H9 (cell line): ENCODE data around the gene GXYLT2. TPM values are rescaled to one million over a fixed set of nuclear protein-coding genes. Genes with fewer than 3 reads are reported as not detected.

Source experiments
- DNase-seq: peaks from one replicate; pipeline ENCODE4 v3.0.0-alpha.2; 2017
- H2AFZ ChIP-seq: one replicate; pipeline ENCODE4 v1.6.1; 2013; ENCODE audit warnings: mild to moderate bottlenecking, low read length, control low read depth, moderate library complexity
- H2AK5ac ChIP-seq: 2 replicates; pipeline ENCODE4 v1.6.1; 2013; ENCODE audit warnings: low read length, control low read depth, mixed read lengths; ENCODE audit not compliant: insufficient read length
- H2BK120ac ChIP-seq: one replicate; pipeline ENCODE4 v1.6.1; 2013; ENCODE audit warnings: low read depth, mild to moderate bottlenecking, low read length, control low read depth, inconsistent platforms; ENCODE audit not compliant: poor library complexity, severe bottlenecking
- H2BK12ac ChIP-seq: 2 replicates; pipeline ENCODE4 v1.6.1; 2013; ENCODE audit warnings: low read length, control low read depth, mixed read lengths, low read depth; ENCODE audit not compliant: insufficient read length
- H2BK15ac ChIP-seq: 2 replicates; pipeline ENCODE4 v1.6.1; 2013; ENCODE audit warnings: low read depth, low read length, control low read depth
- H2BK20ac ChIP-seq: one replicate; pipeline ENCODE4 v1.6.1; 2013; ENCODE audit warnings: low read depth, mild to moderate bottlenecking, low read length, control low read depth, inconsistent platforms; ENCODE audit not compliant: poor library complexity, severe bottlenecking
- H2BK5ac ChIP-seq: 2 replicates; pipeline ENCODE4 v1.6.1; 2013; ENCODE audit warnings: low read length, control low read depth, mixed read lengths; ENCODE audit not compliant: insufficient read length
- H3K14ac ChIP-seq: 2 replicates; pipeline ENCODE4 v1.6.1; 2013; ENCODE audit warnings: low read length, control low read depth; ENCODE audit not compliant: insufficient read depth
- H3K18ac ChIP-seq: 2 replicates; pipeline ENCODE4 v1.6.1; 2013; ENCODE audit warnings: low read depth, mild to moderate bottlenecking, mixed read lengths, low read length, control low read depth; ENCODE audit not compliant: insufficient read length
- H3K23ac ChIP-seq: 2 replicates; pipeline ENCODE4 v1.6.1; 2013; ENCODE audit warnings: low read length, control low read depth, mixed read lengths, low read depth; ENCODE audit not compliant: insufficient read length
- H3K23me2 ChIP-seq: 2 replicates; pipeline ENCODE4 v1.6.1; 2013; ENCODE audit warnings: low read depth, mild to moderate bottlenecking, mixed read lengths, low read length, control low read depth; ENCODE audit not compliant: insufficient read length, poor library complexity, severe bottlenecking
- H3K27ac ChIP-seq: 2 replicates; pipeline ENCODE4 v1.5.1; 2013; ENCODE audit warnings: low read length, control low read depth, mixed read lengths, low read depth; ENCODE audit not compliant: insufficient read length
- H3K27me3 ChIP-seq: 2 replicates; pipeline ENCODE4 v1.6.1; 2013; ENCODE audit warnings: low read length, control low read depth, inconsistent platforms; ENCODE audit not compliant: insufficient read depth
- H3K4ac ChIP-seq: 2 replicates; pipeline ENCODE4 v1.6.1; 2013; ENCODE audit warnings: low read depth, mild to moderate bottlenecking, control low read depth, inconsistent platforms, low read length, moderate library complexity
- H3K4me1 ChIP-seq: 2 replicates; pipeline ENCODE4 v1.6.1; 2013; ENCODE audit warnings: low read length, control low read depth, inconsistent platforms; ENCODE audit not compliant: insufficient read depth
- H3K4me2 ChIP-seq: 2 replicates; pipeline ENCODE4 v1.6.1; 2013; ENCODE audit warnings: low read length, control low read depth, mixed read lengths; ENCODE audit not compliant: insufficient read length, insufficient read depth
- H3K56ac ChIP-seq: 2 replicates; pipeline ENCODE4 v1.6.1; 2013; ENCODE audit warnings: low read depth, mild to moderate bottlenecking, mixed read lengths, low read length, control low read depth; ENCODE audit not compliant: insufficient read length
- H3K79me1 ChIP-seq: 2 replicates; pipeline ENCODE4 v1.6.1; 2013; ENCODE audit warnings: low read depth, mild to moderate bottlenecking, moderate library complexity, low read length, control low read depth, inconsistent platforms; ENCODE audit not compliant: insufficient read depth, poor library complexity, severe bottlenecking
- H3K79me2 ChIP-seq: 2 replicates; pipeline ENCODE4 v1.6.1; 2013; ENCODE audit warnings: low read length, control low read depth, inconsistent platforms; ENCODE audit not compliant: insufficient read depth
- H3K9ac ChIP-seq: 2 replicates; pipeline ENCODE4 v1.6.1; 2013; ENCODE audit warnings: low read length, control low read depth, mixed read lengths; ENCODE audit not compliant: insufficient read length; ENCODE audit errors: extremely low read depth
- H3K9me3 ChIP-seq: one replicate; pipeline ENCODE4 v1.6.1; 2013; ENCODE audit warnings: low read depth, low read length, inconsistent platforms; ENCODE audit not compliant: control insufficient read depth
- H3T11ph ChIP-seq: one replicate; pipeline ENCODE4 v1.6.1; 2013; ENCODE audit warnings: mild to moderate bottlenecking, low read length, control low read depth, inconsistent platforms
- H4K20me1 ChIP-seq: one replicate; pipeline ENCODE4 v1.6.1; 2013; ENCODE audit not compliant: control insufficient read depth, insufficient read length, insufficient read depth
- H4K5ac ChIP-seq: 2 replicates; pipeline ENCODE4 v1.6.1; 2013; ENCODE audit warnings: low read depth, mild to moderate bottlenecking, mixed read lengths, low read length, control low read depth; ENCODE audit not compliant: insufficient read length
- H4K8ac ChIP-seq: replicated peaks from 2 replicates; pipeline ENCODE4 v1.6.1; 2013; ENCODE audit warnings: low read length, control low read depth, mixed read lengths, low read depth; ENCODE audit not compliant: insufficient read length
- H4K91ac ChIP-seq: 2 replicates; pipeline ENCODE4 v1.6.1; 2013; ENCODE audit warnings: low read depth, mild to moderate bottlenecking, moderate library complexity, mixed read lengths, low read length, control low read depth; ENCODE audit not compliant: insufficient read length
- H3K27ac Mint-ChIP-seq, 3 experiments: 2 replicates in 2 of 3; 3 replicates in 1 of 3; pipeline ENCODE4 v1.8.0; 2020 to 2021; ENCODE audit warnings: mixed read lengths in 3 of 3, mild to moderate bottlenecking in 1 of 3, moderate library complexity in 1 of 3
- H3K27me3 Mint-ChIP-seq: 2 replicates; pipeline ENCODE4 v1.8.0; 2021; ENCODE audit warnings: low read depth, mild to moderate bottlenecking, moderate library complexity, mixed read lengths
- H3K36me3 Mint-ChIP-seq, 3 experiments: 2 replicates in 2 of 3; 3 replicates in 1 of 3; pipeline ENCODE4 v1.8.0; 2020 to 2021; ENCODE audit warnings: low read depth in 3 of 3, mixed read lengths in 3 of 3; ENCODE audit not compliant: insufficient read depth in 1 of 3
- H3K4me1 Mint-ChIP-seq, 2 experiments: 2 replicates each; pipeline ENCODE4 v1.8.0; 2020; ENCODE audit warnings: mixed read lengths in 2 of 2
- H3K4me3 Mint-ChIP-seq, 2 experiments: 2 replicates in 1 of 2; 3 replicates in 1 of 2; pipeline ENCODE4 v1.8.0; 2020 to 2021; ENCODE audit warnings: mild to moderate bottlenecking in 2 of 2, mixed read lengths in 2 of 2, moderate library complexity in 1 of 2
- H3K9me3 Mint-ChIP-seq, 2 experiments: 2 replicates in 1 of 2; 3 replicates in 1 of 2; pipeline ENCODE4 v1.8.0; 2020; ENCODE audit warnings: mild to moderate bottlenecking in 2 of 2, mixed read lengths in 2 of 2, moderate library complexity in 1 of 2
- WGBS: extraction: QIAGEN DNeasy Blood & Tissue Kit; methylation state at CpG from one replicate; pipeline ENCODE4 v1.1.7; 2013; ENCODE audit warnings: missing lambda C conversion rate, low lambda C conversion rate, mixed read lengths; ENCODE audit not compliant: insufficient read length; ENCODE audit errors: extremely low coverage; 5-methylcytosine and 5-hydroxymethylcytosine counted together
- total RNA-seq: library from RNA; stranded (reverse); gene quantifications from 2 replicates; pipeline ENCODE4 v1.2.1, GENCODE V29; 2021
- TF ChIP-seq, protein P1 (sequence below): fragments of 200-600 bp; sonication (generic); conservative IDR thresholded peaks from 3 replicates; pipeline ENCODE4 v1.8.0; 2021; ENCODE audit warnings: antibody characterized with exemption, mild to moderate bottlenecking

Gene GXYLT2
- total RNA-seq, 1 experiment from 2014 or later = 2.0 TPM

- Mint-ChIP-seq H3K4me1 (peaks cover 17 to 25% of the 10 kb centered on the region in 2 experiments), H3K9me3 (no peaks in the 10 kb centered on the region), H3K4me3 (peak overlapping the region; percentile 92 to 95), H3K27ac (no peak overlapping the region), H3K36me3 (peaks cover under 1 to 9% (median 7%) of the 10 kb centered on the region in 3 experiments; a peak in 6 of 7 replicates), H3K27me3 (peaks cover 28% of the 10 kb centered on the region)
- DNase-seq = no peak
- Histone ChIP-seq H3T11ph (no peak overlapping the region), H3K14ac (no peak overlapping the region), H2BK120ac (no peak overlapping the region), H4K20me1 (no peaks in the 10 kb centered on the region), H3K9ac (peak overlapping the region; percentile 17), H3K27me3 (peaks cover 2% of the 10 kb centered on the region; the same call in 1 of the 2 replicates), H3K4me1 (no peaks in the 10 kb centered on the region), H2BK15ac (no peak overlapping the region), H2BK5ac (no peak overlapping the region), H3K9me3 (no peaks in the 10 kb centered on the region), H2AFZ (no peak overlapping the region), H3K4me2 (peak overlapping the region; percentile 83), H3K23ac (no peak overlapping the region), H3K79me2 (no peaks in the 10 kb centered on the region; the same call in 1 of the 2 replicates), H3K23me2 (peaks cover 12% of the 10 kb centered on the region), H3K4ac (no peak overlapping the region), H4K5ac (no peak overlapping the region), H4K8ac (no peak overlapping the region), H3K79me1 (no peaks in the 10 kb centered on the region), H4K91ac (no peak overlapping the region), H2AK5ac (no peak overlapping the region), H2BK20ac (no peak overlapping the region), H3K18ac (no peak overlapping the region), H2BK12ac (no peak overlapping the region), H3K56ac (no peak overlapping the region), H3K27ac (no peak overlapping the region)
- TF ChIP-seq, protein P1, sequence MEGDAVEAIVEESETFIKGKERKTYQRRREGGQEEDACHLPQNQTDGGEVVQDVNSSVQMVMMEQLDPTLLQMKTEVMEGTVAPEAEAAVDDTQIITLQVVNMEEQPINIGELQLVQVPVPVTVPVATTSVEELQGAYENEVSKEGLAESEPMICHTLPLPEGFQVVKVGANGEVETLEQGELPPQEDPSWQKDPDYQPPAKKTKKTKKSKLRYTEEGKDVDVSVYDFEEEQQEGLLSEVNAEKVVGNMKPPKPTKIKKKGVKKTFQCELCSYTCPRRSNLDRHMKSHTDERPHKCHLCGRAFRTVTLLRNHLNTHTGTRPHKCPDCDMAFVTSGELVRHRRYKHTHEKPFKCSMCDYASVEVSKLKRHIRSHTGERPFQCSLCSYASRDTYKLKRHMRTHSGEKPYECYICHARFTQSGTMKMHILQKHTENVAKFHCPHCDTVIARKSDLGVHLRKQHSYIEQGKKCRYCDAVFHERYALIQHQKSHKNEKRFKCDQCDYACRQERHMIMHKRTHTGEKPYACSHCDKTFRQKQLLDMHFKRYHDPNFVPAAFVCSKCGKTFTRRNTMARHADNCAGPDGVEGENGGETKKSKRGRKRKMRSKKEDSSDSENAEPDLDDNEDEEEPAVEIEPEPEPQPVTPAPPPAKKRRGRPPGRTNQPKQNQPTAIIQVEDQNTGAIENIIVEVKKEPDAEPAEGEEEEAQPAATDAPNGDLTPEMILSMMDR = no peak
- no CpG with 5 or more reads among the region's 6 CpGs for WGBS
Measured at GRCh38 chr3:72847282-72847681, 40.6 kb upstream of the GXYLT2 start.
